ENCODE results near the gene NDUFS6. TPM values are rescaled to one million over a fixed set of nuclear protein-coding genes. Genes with fewer than 3 reads are reported as not detected.
"Not testable (repeated sequence)": the region's sequence is repeated elsewhere in the genome, so short reads cannot be mapped to it uniquely, and the experiment has no call there.

The NDUFS6 gene
- total RNA-seq, 1 donor, result 30.9 TPM

GRCh38 chr5:1840071-1840547 lies 38.9 kb downstream of the NDUFS6 start:
- no peak for DNase-seq (ENCODE audit: low read depth)
- H3K4me3 ChIP-seq (ENCODE audit: low read depth, low read length), result no peak overlapping the region
- TF ChIP-seq CTCF (IDR thresholded peaks at IDR 0.05; ENCODE audit: insufficient read depth, low read length), result no peak

DNA sequence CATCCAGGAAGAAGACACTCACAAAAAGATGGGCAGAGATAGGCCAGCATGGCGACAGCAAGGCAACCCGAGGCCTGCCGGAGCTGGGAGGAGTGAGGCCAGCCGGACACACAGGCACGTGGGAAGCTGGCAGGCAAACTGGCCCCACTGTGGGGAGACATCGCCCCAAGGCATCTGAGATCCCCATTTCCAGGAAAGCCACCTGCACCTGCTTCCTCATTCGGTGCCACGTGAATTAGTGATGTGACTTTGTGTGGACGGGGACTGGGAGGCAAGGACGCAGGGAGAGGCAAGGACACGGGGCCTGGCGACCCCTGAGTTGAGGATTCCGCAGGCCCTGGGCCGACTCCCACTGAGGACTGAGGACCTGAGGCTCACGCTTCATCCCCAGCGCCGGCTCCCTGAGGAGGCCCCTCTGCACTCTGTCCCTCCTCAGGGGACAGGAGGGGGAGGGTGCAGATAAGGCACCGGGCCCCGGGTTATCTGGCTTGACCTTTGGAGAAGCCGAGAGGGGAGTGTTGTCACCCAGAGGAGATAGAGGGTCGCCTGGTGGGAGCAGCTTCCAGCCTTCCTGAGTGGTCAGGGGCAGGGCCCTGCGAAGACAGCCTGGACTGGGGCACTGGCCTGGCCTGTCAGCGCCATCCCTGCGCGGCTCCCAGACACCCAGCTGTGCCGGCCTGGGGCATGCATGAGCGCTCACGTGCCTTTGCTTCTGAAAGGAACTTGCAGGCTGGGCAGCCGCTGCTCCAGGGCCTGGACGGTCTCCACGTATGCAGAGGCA lies 39.7 kb downstream of the NDUFS6 start:
- no peak for TF ChIP-seq CTCF (IDR thresholded peaks at IDR 0.05; ENCODE audit: insufficient read depth, low read length)
- H3K4me3 ChIP-seq (ENCODE audit: low read depth, low read length), result no peak overlapping the region
- no peak for DNase-seq (ENCODE audit: low read depth)

- no peak for TF ChIP-seq CTCF (IDR thresholded peaks at IDR 0.05; ENCODE audit: insufficient read depth, low read length)
- DNase-seq (ENCODE audit: low read depth), result no peak
- no peak overlapping the region for H3K4me3 ChIP-seq (ENCODE audit: low read depth, low read length)
These were observed 41.0 kb downstream of the NDUFS6 start for GRCh38 chr5:1842004-1842819.

DNA sequence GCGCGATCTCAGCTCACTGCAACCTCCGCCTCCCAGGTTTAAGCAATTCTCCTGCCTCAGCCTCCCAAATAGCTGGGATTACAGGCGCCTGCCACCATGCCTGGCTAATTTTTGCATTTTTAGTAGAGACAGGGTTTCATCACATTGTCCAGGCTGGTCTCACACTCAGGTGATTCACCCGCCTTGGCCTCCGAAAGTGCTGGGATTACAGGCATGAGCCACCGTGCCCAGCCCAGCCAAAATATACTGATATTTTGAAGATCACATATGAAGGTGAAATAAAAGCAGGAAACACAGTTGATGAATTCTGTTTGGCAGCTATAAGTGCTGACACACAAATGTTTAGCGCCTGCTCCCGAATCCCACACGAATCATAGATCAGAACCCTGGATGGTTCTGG lies 42.6 kb downstream of the NDUFS6 start:
- DNase-seq (ENCODE audit: low read depth); H3K4me3 ChIP-seq (ENCODE audit: low read depth, low read length): not testable (repeated sequence)

DNA sequence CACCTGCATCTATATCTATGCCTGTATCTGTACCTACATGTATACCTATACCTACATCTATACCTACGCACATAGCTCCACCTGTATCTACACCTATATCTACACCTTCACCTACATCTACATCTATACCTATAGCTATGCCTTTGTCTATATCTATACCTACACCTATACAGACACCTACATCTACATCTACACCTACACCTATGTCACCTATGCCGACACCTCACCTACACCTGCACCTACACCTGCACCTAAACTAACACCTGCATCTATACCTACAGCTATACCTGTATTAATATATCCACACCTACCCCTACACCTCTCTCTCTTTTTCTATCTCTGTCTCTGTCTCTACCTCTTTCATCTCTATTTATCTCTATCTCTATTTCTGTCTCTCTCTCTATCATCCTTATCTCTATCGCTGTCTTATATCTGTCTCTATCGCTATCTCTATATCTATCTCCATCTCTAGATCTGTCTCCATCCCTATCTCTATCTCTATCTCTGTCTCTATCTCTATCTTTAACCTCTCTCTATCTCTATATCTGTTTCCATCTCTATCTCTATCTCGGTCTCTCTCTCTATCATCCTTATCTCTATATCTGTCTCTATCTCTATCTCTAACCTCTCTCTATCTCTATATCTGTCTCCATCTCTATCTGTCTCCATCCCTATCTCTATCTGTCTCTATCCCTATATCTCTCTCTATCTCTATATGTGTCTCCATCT lies 43.7 kb downstream of the NDUFS6 start:
- DNase-seq (ENCODE audit: low read depth), result no peak
- H3K4me3 ChIP-seq (ENCODE audit: low read depth, low read length), result no peak overlapping the region
- no peak for TF ChIP-seq CTCF (IDR thresholded peaks at IDR 0.05; ENCODE audit: insufficient read depth, low read length)

DNA sequence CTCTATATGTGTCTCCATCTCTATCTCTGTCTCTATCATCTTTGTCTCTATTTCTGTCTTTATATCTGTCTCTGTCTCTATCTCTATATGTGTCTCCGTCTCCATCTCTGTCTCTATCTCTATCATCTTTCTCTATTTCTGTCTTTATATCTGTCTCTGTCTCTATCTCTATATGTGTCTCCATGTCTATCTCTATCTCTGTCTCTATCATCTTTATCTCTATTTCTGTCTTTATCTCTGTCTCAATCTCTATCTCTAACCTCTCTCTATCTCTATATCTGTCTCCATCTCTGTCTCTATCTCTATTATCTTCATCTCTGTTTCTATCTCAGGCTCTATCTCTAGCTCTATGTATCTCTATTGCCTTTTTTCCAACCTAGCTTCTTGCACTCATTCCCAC lies 44.5 kb downstream of the NDUFS6 start:
- DNase-seq (ENCODE audit: low read depth), result no peak
- TF ChIP-seq CTCF (IDR thresholded peaks at IDR 0.05; ENCODE audit: insufficient read depth, low read length), result no peak
- no peak overlapping the region for H3K4me3 ChIP-seq (ENCODE audit: low read depth, low read length)

DNA sequence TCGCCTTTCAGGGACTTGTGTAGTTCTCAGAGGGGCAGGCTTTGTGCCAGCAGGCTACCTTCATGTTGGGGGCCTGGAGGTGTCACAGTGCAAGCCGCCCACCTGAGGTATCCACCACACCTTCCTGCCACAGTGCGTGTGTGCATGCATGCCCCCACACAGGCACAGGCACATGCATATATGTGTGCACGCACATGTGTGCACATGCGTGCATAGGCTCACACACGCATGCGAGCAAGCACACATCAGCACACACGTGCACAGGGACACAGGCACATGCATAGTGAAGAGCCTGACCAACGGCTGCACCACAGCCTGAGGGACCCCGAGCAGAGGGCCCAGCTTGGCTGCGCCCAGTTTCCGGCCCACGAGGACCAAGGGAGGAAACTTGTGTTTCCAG lies 45.4 kb downstream of the NDUFS6 start:
- TF ChIP-seq CTCF (IDR thresholded peaks at IDR 0.05; ENCODE audit: insufficient read depth, low read length), result no peak
- no peak overlapping the region for H3K4me3 ChIP-seq (ENCODE audit: low read depth, low read length)
- no peak for DNase-seq (ENCODE audit: low read depth)
